Measurements from ENCODE around the gene RANBP3.
"Not testable (repeated sequence)": the region's sequence is repeated elsewhere in the genome, so short reads cannot be mapped to it uniquely, and the experiment has no call there.

Gene RANBP3

DNA sequence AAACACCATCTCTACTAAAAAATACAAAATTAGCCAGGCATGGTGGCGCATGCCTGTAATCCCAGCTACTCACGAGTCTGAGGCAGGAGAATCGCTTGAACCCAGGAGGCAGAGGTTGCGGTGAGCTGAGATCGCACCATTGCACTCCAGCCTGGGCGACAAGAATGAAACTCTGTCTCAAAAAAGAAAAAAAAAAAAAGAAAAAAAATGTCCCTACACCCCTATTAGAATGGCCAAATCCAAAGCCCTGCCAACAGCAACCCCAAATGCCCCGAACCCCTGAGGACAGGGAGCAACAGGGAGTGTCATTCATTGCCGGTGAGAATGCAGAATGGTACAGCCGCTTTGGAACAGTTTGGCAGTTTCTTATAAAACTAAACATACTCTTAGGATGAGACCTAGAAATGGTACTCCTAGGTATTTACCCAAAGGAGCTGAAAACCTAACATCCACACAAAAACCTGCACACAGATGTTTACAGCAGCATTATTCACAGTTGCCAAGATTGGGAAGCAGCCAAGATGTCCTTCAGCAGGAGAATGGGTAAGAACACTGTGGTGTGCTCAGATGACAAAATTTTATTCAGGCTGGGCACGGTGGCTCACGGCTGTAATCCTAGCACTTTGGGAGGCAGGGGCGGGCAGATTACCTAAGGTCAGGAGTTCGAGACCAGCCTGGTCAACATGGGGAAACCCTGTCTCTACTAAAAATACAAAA, 94.6 kb downstream of the RANBP3 start:
- not testable (repeated sequence) for H3K9me3 ChIP-seq (ENCODE audit: control insufficient read depth, low read length); H3K4me3 ChIP-seq (ENCODE audit: insufficient read depth, low read depth, low read length); H3K36me3 ChIP-seq (ENCODE audit: control insufficient read depth, insufficient read depth, low read length); H3K27me3 ChIP-seq (ENCODE audit: control insufficient read depth, insufficient read depth, low read length, poor library complexity, severe bottlenecking); H3K4me1 ChIP-seq (ENCODE audit: control insufficient read depth, insufficient read depth, low read length); H3K27ac ChIP-seq (ENCODE audit: insufficient read depth, low read depth, low read length, poor library complexity, severe bottlenecking)
- 90 to 93% methylated on average over 11 to 13 of the region's 13 CpGs for WGBS, 2 experiments

- Histone ChIP-seq H3K4me1 (ENCODE audit: control insufficient read depth, insufficient read depth, low read length) (peaks cover 9% of the 10 kb centered on the region), H3K27me3 (ENCODE audit: control insufficient read depth, insufficient read depth, low read length, poor library complexity, severe bottlenecking) (no peaks in the 10 kb centered on the region), H3K27ac (ENCODE audit: insufficient read depth, low read depth, low read length, poor library complexity, severe bottlenecking) (no peak overlapping the region), H3K4me3 (ENCODE audit: insufficient read depth, low read depth, low read length) (no peak overlapping the region), H3K9me3 (ENCODE audit: control insufficient read depth, low read length) (no peaks in the 10 kb centered on the region), H3K36me3 (ENCODE audit: control insufficient read depth, insufficient read depth, low read length) (no peaks in the 10 kb centered on the region)
- 81 to 85% methylated on average over 9 of the region's 9 CpGs for WGBS, 2 experiments
Measured at GRCh38 chr19:5882421-5882968, 95.4 kb downstream of the RANBP3 start.

DNA sequence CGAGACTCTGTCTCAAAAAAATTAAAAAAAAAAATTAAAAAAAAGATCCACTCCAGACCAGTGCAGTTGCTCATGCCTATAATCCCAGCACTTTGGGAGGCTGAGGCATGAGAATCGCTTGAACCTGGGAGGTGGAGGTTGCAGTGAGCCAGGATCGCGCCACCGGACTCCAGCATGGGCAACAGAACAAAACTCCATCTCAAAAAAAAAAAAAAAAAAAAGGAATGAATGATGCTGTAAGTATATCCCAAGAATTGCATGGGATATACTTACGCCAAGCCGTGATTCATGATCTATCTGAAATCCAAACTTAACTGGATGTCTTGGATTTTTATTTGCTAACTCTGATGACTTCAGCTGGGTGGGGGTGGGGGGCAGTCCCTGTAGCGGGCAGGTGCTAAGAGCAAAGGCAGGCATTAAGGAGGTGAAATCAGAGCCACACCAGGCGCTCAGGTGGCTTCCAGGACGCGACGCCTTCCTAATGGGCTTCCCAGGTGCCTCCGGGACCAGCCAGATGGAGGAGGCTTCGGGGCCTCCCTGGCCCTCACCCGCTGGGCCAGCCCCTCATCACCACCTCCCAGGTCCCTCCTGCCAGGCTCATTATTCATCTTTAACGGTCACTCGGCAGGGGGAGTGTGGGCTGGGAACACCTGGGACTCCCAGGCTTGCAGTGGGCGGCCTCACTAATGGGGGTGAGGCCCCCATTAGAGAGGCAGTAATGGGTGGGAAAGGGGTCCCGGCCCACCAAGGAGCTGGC, 96.2 kb downstream of the RANBP3 start:
- H3K4me3 ChIP-seq (ENCODE audit: insufficient read depth, low read depth, low read length): no peak overlapping the region
- no peaks in the 10 kb centered on the region for H3K27me3 ChIP-seq (ENCODE audit: control insufficient read depth, insufficient read depth, low read length, poor library complexity, severe bottlenecking)
- no peaks in the 10 kb centered on the region for H3K9me3 ChIP-seq (ENCODE audit: control insufficient read depth, low read length)
- no peak overlapping the region for H3K27ac ChIP-seq (ENCODE audit: insufficient read depth, low read depth, low read length, poor library complexity, severe bottlenecking)
- WGBS, 2 experiments: 74 to 80% methylated on average over 16 to 19 of the region's 19 CpGs
- peaks cover 9% of the 10 kb centered on the region for H3K4me1 ChIP-seq (ENCODE audit: control insufficient read depth, insufficient read depth, low read length)
- no peaks in the 10 kb centered on the region for H3K36me3 ChIP-seq (ENCODE audit: control insufficient read depth, insufficient read depth, low read length)

GRCh38 chr19:5880604-5881078, 97.3 kb downstream of the RANBP3 start:
- Histone ChIP-seq H3K4me1 (ENCODE audit: control insufficient read depth, insufficient read depth, low read length) (peaks cover 13% of the 10 kb centered on the region), H3K4me3 (ENCODE audit: insufficient read depth, low read depth, low read length) (no peak overlapping the region), H3K36me3 (ENCODE audit: control insufficient read depth, insufficient read depth, low read length) (no peaks in the 10 kb centered on the region), H3K27me3 (ENCODE audit: control insufficient read depth, insufficient read depth, low read length, poor library complexity, severe bottlenecking) (no peaks in the 10 kb centered on the region), H3K9me3 (ENCODE audit: control insufficient read depth, low read length) (no peaks in the 10 kb centered on the region), H3K27ac (ENCODE audit: insufficient read depth, low read depth, low read length, poor library complexity, severe bottlenecking) (no peak overlapping the region)
- WGBS, 2 experiments: 33 to 39% methylated on average over 15 of the region's 15 CpGs

DNA sequence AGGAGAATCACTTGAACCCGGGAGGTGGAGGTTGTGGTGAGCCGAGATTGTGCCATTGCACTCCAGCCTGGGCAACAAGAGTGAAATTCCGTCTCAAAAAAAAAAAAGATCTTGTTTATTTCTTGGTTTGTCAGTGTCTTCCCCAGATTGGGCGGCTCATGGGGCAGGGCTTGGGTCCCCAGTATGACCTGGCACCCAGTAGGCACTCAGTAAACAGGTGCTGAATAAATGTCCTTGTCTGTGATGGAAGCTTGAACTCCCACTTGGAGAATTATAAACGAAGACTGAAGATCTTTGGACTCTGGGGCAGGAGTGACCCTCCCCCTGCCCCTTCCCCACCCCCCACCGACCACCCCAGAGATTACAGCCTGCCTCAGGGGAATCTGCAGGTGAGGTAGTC, 97.7 kb downstream of the RANBP3 start:
- no peaks in the 10 kb centered on the region for H3K9me3 ChIP-seq (ENCODE audit: control insufficient read depth, low read length)
- H3K27me3 ChIP-seq (ENCODE audit: control insufficient read depth, insufficient read depth, low read length, poor library complexity, severe bottlenecking): no peaks in the 10 kb centered on the region
- H3K4me3 ChIP-seq (ENCODE audit: insufficient read depth, low read depth, low read length): no peak overlapping the region
- no peaks in the 10 kb centered on the region for H3K36me3 ChIP-seq (ENCODE audit: control insufficient read depth, insufficient read depth, low read length)
- peaks cover 13% of the 10 kb centered on the region for H3K4me1 ChIP-seq (ENCODE audit: control insufficient read depth, insufficient read depth, low read length)
- no peak overlapping the region for H3K27ac ChIP-seq (ENCODE audit: insufficient read depth, low read depth, low read length, poor library complexity, severe bottlenecking)
- 59 to 68% methylated on average over 5 of the region's 6 CpGs for WGBS, 2 experiments

GRCh38 chr19:5877882-5878281, 100.1 kb downstream of the RANBP3 start:
- no peak overlapping the region for H3K27ac ChIP-seq (ENCODE audit: insufficient read depth, low read depth, low read length, poor library complexity, severe bottlenecking)
- H3K4me1 ChIP-seq (ENCODE audit: control insufficient read depth, insufficient read depth, low read length): peaks cover 13% of the 10 kb centered on the region
- no peaks in the 10 kb centered on the region for H3K9me3 ChIP-seq (ENCODE audit: control insufficient read depth, low read length)
- no peak overlapping the region for H3K4me3 ChIP-seq (ENCODE audit: insufficient read depth, low read depth, low read length)
- no peaks in the 10 kb centered on the region for H3K27me3 ChIP-seq (ENCODE audit: control insufficient read depth, insufficient read depth, low read length, poor library complexity, severe bottlenecking)
- H3K36me3 ChIP-seq (ENCODE audit: control insufficient read depth, insufficient read depth, low read length): no peaks in the 10 kb centered on the region
- WGBS, 2 experiments: 69 to 80% methylated on average over 9 of the region's 9 CpGs

DNA sequence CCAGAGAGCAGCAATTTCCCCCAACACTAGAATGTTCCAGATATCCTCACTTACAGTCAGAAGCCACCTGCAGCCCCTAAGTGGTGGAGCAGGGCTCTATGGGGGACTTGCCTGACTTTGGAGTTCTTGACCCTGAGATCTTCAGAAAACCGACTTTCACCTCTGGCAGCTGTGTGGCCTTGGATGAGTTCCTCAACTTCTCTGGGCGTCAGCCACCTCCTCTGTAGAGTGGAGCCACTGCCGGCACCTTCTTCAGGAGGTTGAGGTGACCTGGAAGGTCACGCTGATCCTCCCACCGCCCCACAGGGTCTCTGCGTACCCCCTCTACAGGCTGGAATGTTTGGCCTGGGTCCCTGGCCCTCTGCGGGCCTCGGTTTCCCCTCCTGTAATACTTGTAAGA, 100.5 kb downstream of the RANBP3 start:
- Histone ChIP-seq H3K27ac (ENCODE audit: insufficient read depth, low read depth, low read length, poor library complexity, severe bottlenecking) (no peak overlapping the region), H3K4me1 (ENCODE audit: control insufficient read depth, insufficient read depth, low read length) (peaks cover 13% of the 10 kb centered on the region), H3K4me3 (ENCODE audit: insufficient read depth, low read depth, low read length) (no peak overlapping the region), H3K36me3 (ENCODE audit: control insufficient read depth, insufficient read depth, low read length) (no peaks in the 10 kb centered on the region), H3K27me3 (ENCODE audit: control insufficient read depth, insufficient read depth, low read length, poor library complexity, severe bottlenecking) (no peaks in the 10 kb centered on the region), H3K9me3 (ENCODE audit: control insufficient read depth, low read length) (no peaks in the 10 kb centered on the region)
- 94% methylated on average over 8 of the region's 8 CpGs for WGBS, 2 experiments

- not testable (repeated sequence) for H3K36me3 ChIP-seq (ENCODE audit: control insufficient read depth, insufficient read depth, low read length); H3K27me3 ChIP-seq (ENCODE audit: control insufficient read depth, insufficient read depth, low read length, poor library complexity, severe bottlenecking); H3K4me1 ChIP-seq (ENCODE audit: control insufficient read depth, insufficient read depth, low read length); H3K27ac ChIP-seq (ENCODE audit: insufficient read depth, low read depth, low read length, poor library complexity, severe bottlenecking); H3K4me3 ChIP-seq (ENCODE audit: insufficient read depth, low read depth, low read length); H3K9me3 ChIP-seq (ENCODE audit: control insufficient read depth, low read length)
- 85% methylated on average over 7 of the region's 7 CpGs for WGBS, 2 experiments
Measured at GRCh38 chr19:5874496-5874895, 103.4 kb downstream of the RANBP3 start.

GRCh38 chr19:5873617-5874199, 104.2 kb downstream of the RANBP3 start:
- Histone ChIP-seq H3K27ac (ENCODE audit: insufficient read depth, low read depth, low read length, poor library complexity, severe bottlenecking) (no peak overlapping the region), H3K4me3 (ENCODE audit: insufficient read depth, low read depth, low read length) (no peak overlapping the region), H3K36me3 (ENCODE audit: control insufficient read depth, insufficient read depth, low read length) (no peaks in the 10 kb centered on the region), H3K27me3 (ENCODE audit: control insufficient read depth, insufficient read depth, low read length, poor library complexity, severe bottlenecking) (no peaks in the 10 kb centered on the region), H3K9me3 (ENCODE audit: control insufficient read depth, low read length) (no peaks in the 10 kb centered on the region), H3K4me1 (ENCODE audit: control insufficient read depth, insufficient read depth, low read length) (peaks cover 8% of the 10 kb centered on the region)
- 95% methylated on average over 12 of the region's 12 CpGs for WGBS, 2 experiments

GRCh38 chr19:5870986-5871394, 107.0 kb downstream of the RANBP3 start:
- 91 to 93% methylated on average over 12 of the region's 12 CpGs for WGBS, 2 experiments
- H3K4me1 ChIP-seq (ENCODE audit: control insufficient read depth, insufficient read depth, low read length): peaks cover under 1% of the 10 kb centered on the region
- no peak overlapping the region for H3K4me3 ChIP-seq (ENCODE audit: insufficient read depth, low read depth, low read length)
- no peaks in the 10 kb centered on the region for H3K27me3 ChIP-seq (ENCODE audit: control insufficient read depth, insufficient read depth, low read length, poor library complexity, severe bottlenecking)
- no peaks in the 10 kb centered on the region for H3K36me3 ChIP-seq (ENCODE audit: control insufficient read depth, insufficient read depth, low read length)
- no peak overlapping the region for H3K27ac ChIP-seq (ENCODE audit: insufficient read depth, low read depth, low read length, poor library complexity, severe bottlenecking)
- no peaks in the 10 kb centered on the region for H3K9me3 ChIP-seq (ENCODE audit: control insufficient read depth, low read length)

Data from ectodermal cell (in vitro differentiated cells).